Hepatocyte (in vitro differentiated cells): ENCODE results near the gene DCST1. TPM values are rescaled to one million over a fixed set of nuclear protein-coding genes. Genes with fewer than 3 reads are reported as not detected.
"Not testable (repeated sequence)": the region's sequence is repeated elsewhere in the genome, so short reads cannot be mapped to it uniquely, and the experiment has no call there.

Experiments used
- DNase-seq: peaks from one replicate; pipeline ENCODE4 v3.0.0-alpha.2; 2016; ENCODE audit warnings: low spot score
- H2AFZ ChIP-seq: fragments of 200-600 bp; sonication (generic); 2 replicates; pipeline ENCODE4 v1.6.0; 2016; ENCODE audit warnings: antibody characterized with exemption, mild to moderate bottlenecking
- H3K27ac ChIP-seq: fragments of 200-600 bp; sonication (generic); 2 replicates; pipeline ENCODE4 v1.5.1; 2016; ENCODE audit warnings: mild to moderate bottlenecking
- H3K27me3 ChIP-seq: fragments of 200-600 bp; sonication (generic); 2 replicates; pipeline ENCODE4 v1.6.1; 2016
- H3K36me3 ChIP-seq: fragments of 200-600 bp; sonication (generic); replicated peaks from 2 replicates; pipeline ENCODE4 v1.5.1; 2016; ENCODE audit warnings: low read depth; ENCODE audit not compliant: insufficient read depth
- H3K4me1 ChIP-seq: fragments of 200-600 bp; sonication (generic); 2 replicates; pipeline ENCODE4 v1.5.1; 2016; ENCODE audit warnings: mild to moderate bottlenecking, moderate library complexity; ENCODE audit not compliant: insufficient read depth
- H3K4me2 ChIP-seq: fragments of 200-600 bp; sonication (generic); 2 replicates; pipeline ENCODE4 v1.6.0; 2016
- H3K4me3 ChIP-seq: fragments of 200-600 bp; sonication (generic); 2 replicates; pipeline ENCODE4 v1.5.1; 2016; ENCODE audit warnings: mild to moderate bottlenecking
- H3K79me2 ChIP-seq: fragments of 200-600 bp; sonication (generic); 2 replicates; pipeline ENCODE4 v1.6.0; 2017; ENCODE audit warnings: mild to moderate bottlenecking
- H3K9me2 ChIP-seq: fragments of 200-600 bp; sonication (generic); replicated peaks from 2 replicates; pipeline ENCODE4 v1.6.0; 2017; ENCODE audit warnings: mild to moderate bottlenecking; ENCODE audit not compliant: insufficient read depth
- H3K9me3 ChIP-seq: fragments of 200-600 bp; sonication (generic); 2 replicates; pipeline ENCODE4 v1.5.1; 2016; ENCODE audit warnings: low read depth, mild to moderate bottlenecking
- H4K20me1 ChIP-seq: fragments of 200-600 bp; sonication (generic); 2 replicates; pipeline ENCODE4 v1.6.0; 2016; ENCODE audit warnings: mild to moderate bottlenecking; ENCODE audit not compliant: insufficient read depth, poor library complexity, severe bottlenecking
- CTCF ChIP-seq: fragments of 200-600 bp; sonication (generic); IDR thresholded peaks from 2 replicates; pipeline ENCODE4 v1.5.1; 2016; ENCODE audit warnings: antibody characterized with exemption, mild to moderate bottlenecking; ENCODE audit not compliant: poor library complexity
- EZH2 ChIP-seq: fragments of 200-600 bp; sonication (generic); IDR thresholded peaks from 2 replicates; pipeline ENCODE4 v1.6.1; 2016; ENCODE audit warnings: antibody characterized with exemption, mild to moderate bottlenecking, borderline replicate concordance
- EZH2phosphoT487 ChIP-seq: fragments of 200-600 bp; sonication (generic); IDR thresholded peaks from one replicate; pipeline ENCODE4 v1.6.1; 2018; ENCODE audit warnings: antibody characterized with exemption, mild to moderate bottlenecking, low read depth, moderate library complexity; ENCODE audit not compliant: unreplicated experiment, severe bottlenecking
- WGBS: methylation state at CpG from one replicate; pipeline ENCODE4 v1.1.6; 2016; ENCODE audit warnings: low lambda C conversion rate; ENCODE audit errors: missing lambda C conversion rate; 5-methylcytosine and 5-hydroxymethylcytosine counted together
- polyA plus RNA-seq: library from polyadenylated mRNA; unstranded; fragments of >200 nt; fragmentation: Nextera tagmentation; extraction: Ambion mirVana; gene quantifications from 2 replicates; pipeline ENCODE4 v1.2.1, GENCODE V29; 2016
- total RNA-seq: library from RNA; depleted of rRNA; stranded (reverse); fragments of >200 nt; gene quantifications from 2 replicates; pipeline ENCODE4 v1.2.3, GENCODE V29; 2014

DCST1 gene
- total RNA-seq (0.60 TPM in 1 of 2 replicates, not detected in the other), polyA plus RNA-seq (0.12 TPM in 1 of 2 replicates, not detected in the other)

GRCh38 chr1:155033524-155033923 lies at the start of gene DCST1, which contains the start of gene DCST2:
DCST1 (plus strand) TSS chr1:155033824; CDS start chr1:155034037, 213 bp downstream.
DCST2 (minus strand) TSS chr1:155033781; CDS start chr1:155033701, 80 bp downstream.
- no peaks in the 10 kb centered on the region for H3K4me1 ChIP-seq
- no peaks in the 10 kb centered on the region for H3K9me3 ChIP-seq
- H2AFZ ChIP-seq, result no peak within 1 kb of the TSS
- TF ChIP-seq EZH2phosphoT487, result no peak
- TF ChIP-seq EZH2, result no peak
- no peak for TF ChIP-seq CTCF
- no peak within 1 kb of the TSS for H3K4me2 ChIP-seq
- H3K79me2 ChIP-seq, result no peaks in the 10 kb centered on the region
- H3K27me3 ChIP-seq, result no peaks in the 10 kb centered on the region
- no peaks in the 10 kb centered on the region for H3K9me2 ChIP-seq
- no peaks in the 10 kb centered on the region for H3K36me3 ChIP-seq
- no peak within 1 kb of the TSS for H3K4me3 ChIP-seq
- no peak within 1 kb of the TSS for H3K27ac ChIP-seq
- WGBS, result 96% methylated on average over 9 of the region's 9 CpGs
- no peaks in the 10 kb centered on the region for H4K20me1 ChIP-seq
- no peak for DNase-seq

- Histone ChIP-seq H3K79me2 (peaks cover 41% of the 10 kb centered on the region), H3K4me1 (peaks cover 11% of the 10 kb centered on the region)
- not testable (repeated sequence) for H3K9me2 ChIP-seq, H3K4me2 ChIP-seq, H4K20me1 ChIP-seq, DNase-seq, H3K4me3 ChIP-seq, H3K27me3 ChIP-seq, H3K36me3 ChIP-seq, H2AFZ ChIP-seq, H3K27ac ChIP-seq, H3K9me3 ChIP-seq
- WGBS, result 98% methylated on average over 4 of the region's 4 CpGs
These were observed 46.9 kb upstream of the DCST1 start for GRCh38 chr1:154986736-154987135.

- no peaks in the 10 kb centered on the region for H3K9me2 ChIP-seq
- H3K27ac ChIP-seq, result no peak overlapping the region
- no peaks in the 10 kb centered on the region for H3K9me3 ChIP-seq
- no peak for DNase-seq
- no peak overlapping the region for H3K4me2 ChIP-seq
- H3K79me2 ChIP-seq, result peaks cover 40% of the 10 kb centered on the region
- H2AFZ ChIP-seq, result no peak overlapping the region
- H3K27me3 ChIP-seq, result no peaks in the 10 kb centered on the region
- H3K4me3 ChIP-seq, result no peak overlapping the region
- peaks cover 11% of the 10 kb centered on the region for H3K4me1 ChIP-seq
- no peaks in the 10 kb centered on the region for H4K20me1 ChIP-seq
- no peak for TF ChIP-seq EZH2
- no peak for TF ChIP-seq EZH2phosphoT487
- TF ChIP-seq CTCF, result no peak
- 93% methylated on average over 6 of the region's 6 CpGs for WGBS
- no peaks in the 10 kb centered on the region for H3K36me3 ChIP-seq
These were observed 46.3 kb upstream of the DCST1 start for GRCh38 chr1:154987326-154987725.

GRCh38 chr1:154988058-154988954 lies 45.3 kb upstream of the DCST1 start:
- no peaks in the 10 kb centered on the region for H3K36me3 ChIP-seq
- no peaks in the 10 kb centered on the region for H4K20me1 ChIP-seq
- H3K4me1 ChIP-seq, result peaks cover 11% of the 10 kb centered on the region
- no peaks in the 10 kb centered on the region for H3K27me3 ChIP-seq
- no peaks in the 10 kb centered on the region for H3K9me3 ChIP-seq
- TF ChIP-seq EZH2 (no peak), CTCF (no peak), EZH2phosphoT487 (no peak)
- WGBS, result 96% methylated on average over 17 of the region's 17 CpGs
- DNase-seq, result no peak
- H3K4me3 ChIP-seq, result no peak overlapping the region
- H3K9me2 ChIP-seq, result no peaks in the 10 kb centered on the region
- H2AFZ ChIP-seq, result no peak overlapping the region
- peaks cover 38% of the 10 kb centered on the region for H3K79me2 ChIP-seq
- no peak overlapping the region for H3K4me2 ChIP-seq
- H3K27ac ChIP-seq, result no peak overlapping the region
